Endothelial cell of umbilical vein (primary cell): ENCODE results near the gene LMO7. TPM values are rescaled to one million over a fixed set of nuclear protein-coding genes. Genes with fewer than 3 reads are reported as not detected.

Experiments used
- BruUV-seq: library from RNA; stranded (reverse); fragments of 400-500 nt; replicated peaks from 2 replicates; lab custom pipeline; 2021; lab: Mats Ljungman, UMichigan
- CTCF ChIA-PET: fragments of 300-600, 350-600 bp; sonication (Branson Sonifier 250); formaldehyde crosslinking; loops from one replicate; lab custom pipeline; 2021; ENCODE audit warnings: antibody characterized with exemption, inconsistent platforms; lab: Charles Lee
- POLR2A ChIA-PET: fragments of 300-600, 350-600 bp; sonication (Branson Sonifier 250); formaldehyde crosslinking; loops from one replicate; lab custom pipeline; 2021; ENCODE audit warnings: antibody characterized with exemption, inconsistent platforms; lab: Charles Lee
- DNase-seq: peaks from one replicate; pipeline ENCODE4 v3.0.0-alpha.2; 2011; ENCODE audit warnings: low read depth, low spot score
- FAIRE-seq: peaks from 2 replicates; lab custom pipeline; 2011; peaks lifted over from hg19 to GRCh38; lab: Jason Lieb, UNC
- H2AFZ ChIP-seq: 2 replicates; pipeline ENCODE4 v1.6.0; 2012; ENCODE audit warnings: low read depth, low read length, control low read depth, inconsistent platforms
- H3K27ac ChIP-seq: 2 replicates; pipeline ENCODE4 v1.5.1; 2011; ENCODE audit warnings: low read depth, mild to moderate bottlenecking, control low read depth, low read length, moderate library complexity; ENCODE audit not compliant: insufficient read depth
- H3K27me3 ChIP-seq, 2 experiments: 2 replicates each; pipeline versions ENCODE4 v1.6.0 to v1.6.1; 2011; ENCODE audit warnings: low read length in 2 of 2, mixed read lengths in 1 of 2; ENCODE audit not compliant: control insufficient read depth in 2 of 2, insufficient read depth in 2 of 2
- H3K36me3 ChIP-seq, 2 experiments: 2 replicates in 1 of 2; 3 replicates in 1 of 2; pipeline ENCODE4 v1.5.1; 2011; ENCODE audit warnings: low read length in 2 of 2, mild to moderate bottlenecking in 1 of 2, moderate library complexity in 1 of 2; ENCODE audit not compliant: control insufficient read depth in 2 of 2, insufficient read depth in 2 of 2; ENCODE audit errors: extremely low read depth in 1 of 2
- H3K4me1 ChIP-seq: 3 replicates; pipeline ENCODE4 v1.5.1; 2011; ENCODE audit warnings: mild to moderate bottlenecking, low read length; ENCODE audit not compliant: control insufficient read depth, insufficient read depth; ENCODE audit errors: extremely low read depth
- H3K4me2 ChIP-seq: 2 replicates; pipeline ENCODE4 v1.6.1; 2011; ENCODE audit warnings: low read length, control low read depth, mixed read lengths; ENCODE audit not compliant: insufficient read depth
- H3K4me3 ChIP-seq, 3 experiments: fragments of 200-600 bp in 1 of 3; sonication (generic), shearing (Covaris generic) in 1 of 3; replicated peaks in 1 of 3; 2 replicates each; pipeline ENCODE4 v1.5.1; 2011 to 2016; ENCODE audit warnings: control low read depth in 3 of 3, low read length in 3 of 3, mild to moderate bottlenecking in 2 of 3, inconsistent platforms in 1 of 3, low read depth in 1 of 3, moderate library complexity in 1 of 3; ENCODE audit not compliant: insufficient read depth in 1 of 3
- H3K79me2 ChIP-seq: 2 replicates; pipeline ENCODE4 v1.6.0; 2012; ENCODE audit warnings: low read length, inconsistent platforms; ENCODE audit not compliant: control insufficient read depth, insufficient read depth
- H3K9ac ChIP-seq: replicated peaks from 2 replicates; pipeline ENCODE3; 2011; ENCODE audit warnings: low read length, control low read depth; ENCODE audit not compliant: insufficient read depth; ENCODE audit errors: extremely low read depth
- H3K9me1 ChIP-seq: replicated peaks from 3 replicates; pipeline ENCODE4 v1.6.0; 2011; ENCODE audit warnings: mild to moderate bottlenecking, low read length; ENCODE audit not compliant: control insufficient read depth, insufficient read depth; ENCODE audit errors: extremely low read depth
- H3K9me3 ChIP-seq: replicated peaks from 2 replicates; pipeline ENCODE4 v1.5.1; 2012; ENCODE audit warnings: low read length, inconsistent platforms; ENCODE audit not compliant: control insufficient read depth, insufficient read depth
- H4K20me1 ChIP-seq: replicated peaks from 2 replicates; pipeline ENCODE3; 2011; ENCODE audit warnings: mild to moderate bottlenecking, low read length; ENCODE audit not compliant: control insufficient read depth, insufficient read depth; ENCODE audit errors: extremely low read depth
- EZH2 ChIP-seq: IDR thresholded peaks from 2 replicates; pipeline ENCODE4 v1.6.1; 2012; ENCODE audit warnings: borderline replicate concordance, low read depth, mild to moderate bottlenecking, moderate library complexity, low read length, inconsistent platforms; ENCODE audit not compliant: severe bottlenecking
- FOS ChIP-seq: IDR thresholded peaks from 2 replicates; pipeline ENCODE4 v1.6.1; 2011; ENCODE audit warnings: mild to moderate bottlenecking, low read length, moderate library complexity, borderline replicate concordance; ENCODE audit not compliant: insufficient read depth
- GATA2 ChIP-seq: IDR thresholded peaks from 2 replicates; pipeline ENCODE4 v1.7.0; 2011; ENCODE audit warnings: low read depth, mild to moderate bottlenecking, moderate library complexity, mixed read lengths, low read length; ENCODE audit not compliant: insufficient read length, insufficient read depth
- JUN ChIP-seq: IDR thresholded peaks from 2 replicates; pipeline ENCODE4 v1.6.1; 2011; ENCODE audit warnings: borderline replicate concordance, low read depth; ENCODE audit not compliant: insufficient read length, insufficient read depth
- MYC ChIP-seq: IDR thresholded peaks from one replicate; pipeline ENCODE4 v1.6.1; 2011; ENCODE audit warnings: mild to moderate bottlenecking, low read depth, low read length
- POLR2A ChIP-seq: IDR thresholded peaks from 2 replicates; pipeline ENCODE4 v1.6.1; 2012; ENCODE audit warnings: low read depth, mild to moderate bottlenecking, control low read depth, low read length
- POLR2AphosphoS5 ChIP-seq: IDR thresholded peaks from 2 replicates; pipeline ENCODE4 v1.6.1; 2012; ENCODE audit warnings: low read depth, mild to moderate bottlenecking, control low read depth, low read length, moderate library complexity; ENCODE audit not compliant: insufficient read depth
- dilution Hi-C: fragments of 300-500 bp; cut with MboI; formaldehyde crosslinking; loops from one replicate; pipeline ENCODE4 v1.15.0; 2019; ENCODE audit warnings: low sequenced_read_pairs; ENCODE audit not compliant: extremely low pct_ligation_motif_present
- intact Hi-C: fragments of 100-400 bp; cut with micrococcal nuclease; formaldehyde crosslinking; loops from one replicate; pipeline ENCODE4 v1.10.0; 2022
- polyA plus RNA-seq, 4 experiments: library from polyadenylated mRNA; depleted of rRNA in 3 of 4; stranded (reverse) in 3 of 4; unstranded in 1 of 4; fragments of >200 nt; gene quantifications; 2 replicates each; pipeline versions ENCODE4 v1.2.1 to v1.2.3, GENCODE V29; 2011 to 2012; ENCODE audit warnings: missing spikeins in 1 of 4
- total RNA-seq: library from RNA; stranded (reverse); gene quantifications from 2 replicates; pipeline ENCODE4 v1.2.3, GENCODE V29; 2021
- TF ChIP-seq, protein P1 (sequence below), 2 donors: IDR thresholded peaks; 1 replicate in 1 of 2; 2 replicates in 1 of 2; pipeline ENCODE4 v1.5.1; 2011; ENCODE audit warnings: low read length in 2 of 2, mild to moderate bottlenecking in 2 of 2, moderate library complexity in 2 of 2, control low read depth in 1 of 2, inconsistent platforms in 1 of 2, low read depth in 1 of 2; ENCODE audit not compliant: insufficient read depth in 1 of 2; ENCODE audit errors: extremely low read depth in 1 of 2
- TF ChIP-seq, protein P2 (sequence below): IDR thresholded peaks from 2 replicates; pipeline ENCODE4 v1.6.1; 2011; ENCODE audit not compliant: insufficient read depth, insufficient read length

Gene LMO7
- total and polyA plus RNA-seq, 2 donors (not counting 3 experiments of a cell fraction or from before 2014, with no cell fraction given), result 10.5 to 21.1 TPM

DNA sequence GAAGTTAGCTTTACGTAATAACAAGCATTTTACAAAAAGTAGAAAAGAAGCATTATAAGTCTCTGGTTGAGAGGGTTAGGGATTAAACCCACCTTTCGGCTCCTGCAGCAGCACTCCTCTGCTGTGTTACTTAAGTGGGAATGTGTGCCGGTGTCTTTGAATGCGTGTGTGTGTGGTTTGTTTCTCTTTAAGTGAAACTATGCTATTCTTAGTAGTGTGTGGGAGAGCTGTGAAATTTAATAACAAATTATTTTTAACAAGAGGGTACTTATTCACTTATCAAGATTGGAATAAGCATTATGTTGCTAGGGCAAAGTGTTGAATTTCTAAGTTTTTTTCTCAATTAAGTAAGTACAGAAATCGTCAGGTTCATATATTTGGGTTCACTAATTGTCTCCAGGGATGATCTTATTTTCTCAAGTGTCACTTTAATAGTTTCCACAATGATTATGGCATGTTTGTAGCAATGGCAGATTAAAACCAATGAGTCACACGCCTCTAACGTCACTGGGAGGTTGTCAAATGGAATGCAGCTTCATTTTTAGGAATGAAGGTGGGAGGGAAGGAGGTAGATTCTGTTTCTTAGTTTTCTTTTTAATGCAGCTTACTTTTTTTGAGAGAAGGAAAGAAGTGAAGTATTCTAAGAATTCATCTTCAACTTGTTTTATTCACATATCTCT, 151.3 kb downstream of the LMO7 start:
- dilution Hi-C loops, result no loop called here
- no peak overlapping the region for H3K4me3 ChIP-seq
- no peak overlapping the region for H3K27ac ChIP-seq
- no peak for DNase-seq
- no peaks in the 10 kb centered on the region for H4K20me1 ChIP-seq
- intact Hi-C loops, result no loop called here
- no peak overlapping the region for H3K9ac ChIP-seq
- peaks cover 21% of the 10 kb centered on the region for H3K4me1 ChIP-seq
- H3K4me2 ChIP-seq, result no peak overlapping the region
- H3K36me3 ChIP-seq, result no peaks in the 10 kb centered on the region
- CTCF ChIA-PET, result interaction anchor here (1.0 to 1.6 kb wide), 2 partner anchors 8 to 91 kb away, joined by 3 to 5 read pairs; no protein-coding TSS in a partner anchor
- POLR2A ChIA-PET, result no interaction called here
- H3K79me2 ChIP-seq, result no peaks in the 10 kb centered on the region
- H2AFZ ChIP-seq, result no peak overlapping the region
- no peaks in the 10 kb centered on the region for H3K9me1 ChIP-seq
- H3K9me3 ChIP-seq, result no peaks in the 10 kb centered on the region
- BruUV-seq, result no TSS peak
- TF ChIP-seq EZH2, result no peak
- no peaks in the 10 kb centered on the region for H3K27me3 ChIP-seq
- FAIRE-seq, result no peak

- Histone ChIP-seq H3K4me2 (no peak overlapping the region), H3K27ac (peak overlapping the region; percentile 42), H3K27me3 (no peaks in the 10 kb centered on the region), H3K9ac (no peak overlapping the region), H3K4me1 (peaks cover 21% of the 10 kb centered on the region), H3K79me2 (no peaks in the 10 kb centered on the region), H2AFZ (no peak overlapping the region), H3K9me1 (no peaks in the 10 kb centered on the region), H3K4me3 (no peak overlapping the region), H3K36me3 (no peaks in the 10 kb centered on the region), H3K9me3 (no peaks in the 10 kb centered on the region), H4K20me1 (no peaks in the 10 kb centered on the region)
- TF ChIP-seq FOS, result peak; percentile 46
- peak; percentile 54 for TF ChIP-seq GATA2
- TF ChIP-seq, protein P1, sequence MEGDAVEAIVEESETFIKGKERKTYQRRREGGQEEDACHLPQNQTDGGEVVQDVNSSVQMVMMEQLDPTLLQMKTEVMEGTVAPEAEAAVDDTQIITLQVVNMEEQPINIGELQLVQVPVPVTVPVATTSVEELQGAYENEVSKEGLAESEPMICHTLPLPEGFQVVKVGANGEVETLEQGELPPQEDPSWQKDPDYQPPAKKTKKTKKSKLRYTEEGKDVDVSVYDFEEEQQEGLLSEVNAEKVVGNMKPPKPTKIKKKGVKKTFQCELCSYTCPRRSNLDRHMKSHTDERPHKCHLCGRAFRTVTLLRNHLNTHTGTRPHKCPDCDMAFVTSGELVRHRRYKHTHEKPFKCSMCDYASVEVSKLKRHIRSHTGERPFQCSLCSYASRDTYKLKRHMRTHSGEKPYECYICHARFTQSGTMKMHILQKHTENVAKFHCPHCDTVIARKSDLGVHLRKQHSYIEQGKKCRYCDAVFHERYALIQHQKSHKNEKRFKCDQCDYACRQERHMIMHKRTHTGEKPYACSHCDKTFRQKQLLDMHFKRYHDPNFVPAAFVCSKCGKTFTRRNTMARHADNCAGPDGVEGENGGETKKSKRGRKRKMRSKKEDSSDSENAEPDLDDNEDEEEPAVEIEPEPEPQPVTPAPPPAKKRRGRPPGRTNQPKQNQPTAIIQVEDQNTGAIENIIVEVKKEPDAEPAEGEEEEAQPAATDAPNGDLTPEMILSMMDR (IDR thresholded peaks at IDR 0.05; ENCODE audit: extremely low read depth in 1 of 2, insufficient read depth in 1 of 2, low read depth in 1 of 2, low read length in 2 of 2), result no peak
- peak; percentile 53 for TF ChIP-seq POLR2AphosphoS5
- no peak for TF ChIP-seq POLR2A
- TF ChIP-seq JUN, result no peak
- TF ChIP-seq, protein P2, sequence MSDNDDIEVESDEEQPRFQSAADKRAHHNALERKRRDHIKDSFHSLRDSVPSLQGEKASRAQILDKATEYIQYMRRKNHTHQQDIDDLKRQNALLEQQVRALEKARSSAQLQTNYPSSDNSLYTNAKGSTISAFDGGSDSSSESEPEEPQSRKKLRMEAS, result no peak
- no peak for TF ChIP-seq MYC
- TF ChIP-seq EZH2, result no peak
- dilution Hi-C loops (no loop called here), intact Hi-C loops (no loop called here)
- ChIA-PET CTCF (interaction anchor here (1.0 to 1.6 kb wide), 2 partner anchors 9 to 93 kb away, joined by 3 to 5 read pairs; no protein-coding TSS in a partner anchor), POLR2A (no interaction called here)
- no TSS peak for BruUV-seq
- FAIRE-seq (peak; percentile 78), DNase-seq (peak; percentile 85)
These were observed 152.4 kb downstream of the LMO7 start for GRCh38 chr13:75788481-75788981.
